RWPE1 (cell line): ENCODE data around the gene CWC15.

Source experiments
- CTCF ChIA-PET: fragments of 350-600 bp; sonication (Branson Sonifier 250); formaldehyde crosslinking; extraction: SDS; loops from one replicate; lab custom pipeline; 2021; lab: Yijun Ruan, JAX
- POLR2A ChIA-PET: fragments of 400-600 bp; formaldehyde crosslinking; extraction: SDS; loops from one replicate; lab custom pipeline; 2020; ENCODE audit warnings: antibody characterized with exemption; ENCODE audit not compliant: low non-redundant PET; lab: Yijun Ruan, JAX
- DNase-seq: peaks from one replicate; pipeline ENCODE4 v3.0.0; 2012; ENCODE audit warnings: low spot score
- H3K27ac ChIP-seq: fragments of 450-650 bp; 2 replicates; pipeline ENCODE4 v1.5.1; 2017
- CTCF ChIP-seq: fragments of 450-650 bp; conservative IDR thresholded peaks from 2 replicates; pipeline ENCODE4 v1.5.1; 2017; ENCODE audit warnings: low read depth, mild to moderate bottlenecking

Gene CWC15

GRCh38 chr11:95003716-95004115, 30.4 kb upstream of the CWC15 start:
- POLR2A ChIA-PET, result no interaction called here
- CTCF ChIA-PET, result interaction anchor here (0.6 kb wide), 1 partner anchor 1513 kb away, joined by 5 read pairs; no protein-coding TSS in a partner anchor
- TF ChIP-seq CTCF, result no peak
- no peak for DNase-seq
- H3K27ac ChIP-seq, result no peak overlapping the region

GRCh38 chr11:94998285-94998684, 24.9 kb upstream of the CWC15 start:
- ChIA-PET POLR2A (no interaction called here), CTCF (no interaction called here)
- H3K27ac ChIP-seq, result no peak overlapping the region
- no peak for TF ChIP-seq CTCF
- DNase-seq, result no peak

GRCh38 chr11:94997437-94997836, 24.1 kb upstream of the CWC15 start:
- ChIA-PET CTCF (no interaction called here), POLR2A (no interaction called here)

GRCh38 chr11:94993400-94993943, 20.1 kb upstream of the CWC15 start:
- POLR2A ChIA-PET, result no interaction called here
- no peak overlapping the region for H3K27ac ChIP-seq
- DNase-seq, result no peak
- CTCF ChIA-PET, result no interaction called here
- TF ChIP-seq CTCF, result no peak

More at GRCh38 chr11:94997437-94997836, 24.1 kb upstream of the CWC15 start:
- no peak for TF ChIP-seq CTCF
- no peak overlapping the region for H3K27ac ChIP-seq
- no peak for DNase-seq

- TF ChIP-seq CTCF, result no peak
- ChIA-PET CTCF (no interaction called here), POLR2A (no interaction called here)
- no peak overlapping the region for H3K27ac ChIP-seq
- DNase-seq, result no peak
Measured at GRCh38 chr11:94988748-94989147, 15.4 kb upstream of the CWC15 start.

GRCh38 chr11:94987378-94987777, 14.0 kb upstream of the CWC15 start:
- ChIA-PET CTCF (no interaction called here), POLR2A (no interaction called here)
- no peak for DNase-seq
- TF ChIP-seq CTCF, result no peak
- H3K27ac ChIP-seq, result no peak overlapping the region

GRCh38 chr11:94975599-94975998, 2.2 kb upstream of the CWC15 start:
- ChIA-PET CTCF (no interaction called here), POLR2A (no interaction called here)
- TF ChIP-seq CTCF, result no peak

More at GRCh38 chr11:94975599-94975998, 2.2 kb upstream of the CWC15 start:
- no peak for DNase-seq
- no peak overlapping the region for H3K27ac ChIP-seq
